NOMO-1 treated with DMSO at 0.1 percent for 48 hours (cell line): ENCODE measurements around the gene GRAP.
"Not testable (repeated sequence)": the region's sequence is repeated elsewhere in the genome, so short reads cannot be mapped to it uniquely, and the experiment has no call there.

ENCODE experiments used
- DNase-seq: peaks from one replicate; lab custom pipeline; 2025; ENCODE audit not compliant: unreplicated experiment; lab: John Stamatoyannopoulos, UW

GRAP gene

GRCh38 chr17:19046782-19047375, at the start of gene GRAP:
Gene GRAP, minus strand, starts transcription at chr17:19046957. Its CDS starts 31 bp downstream, at chr17:19046926.
- not testable (repeated sequence) for DNase-seq

DNA sequence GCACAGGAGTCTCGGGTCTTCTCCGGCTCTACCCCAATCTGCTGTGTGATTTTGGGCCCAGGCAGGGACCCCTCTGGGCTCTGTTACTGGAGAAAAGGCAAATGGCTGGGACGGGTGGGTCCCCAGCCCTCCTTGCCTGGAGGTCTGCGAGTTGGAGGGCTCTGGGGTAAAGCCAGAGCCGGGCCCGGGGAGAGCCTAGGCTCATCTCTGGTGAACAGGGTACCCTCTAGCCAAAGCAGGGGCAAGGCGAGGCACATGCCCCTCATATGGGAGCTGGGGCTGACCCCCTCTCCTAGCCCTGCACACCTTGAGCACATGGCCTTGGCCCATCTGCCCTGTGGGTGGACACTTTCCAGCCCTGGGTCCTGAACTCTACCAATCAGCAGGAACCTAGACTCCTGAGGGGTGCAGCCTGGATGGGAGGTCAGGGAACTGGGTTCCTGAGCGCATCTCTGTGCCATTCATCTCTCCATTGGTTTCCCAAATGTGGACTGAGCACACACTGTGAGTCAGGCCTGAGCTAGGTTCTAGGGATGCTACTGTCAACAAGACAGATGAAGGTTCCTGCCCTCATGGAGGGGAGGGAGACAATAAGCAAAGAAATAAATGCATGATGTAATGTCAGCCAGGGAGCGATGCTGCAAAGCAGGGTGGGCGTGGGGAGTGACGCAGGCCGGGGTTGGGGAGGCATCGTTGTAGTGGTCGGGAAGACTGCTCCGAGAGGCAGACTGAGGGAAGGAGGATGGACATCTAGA, 47.1 kb upstream of the GRAP start:
- not testable (repeated sequence) for DNase-seq

DNA sequence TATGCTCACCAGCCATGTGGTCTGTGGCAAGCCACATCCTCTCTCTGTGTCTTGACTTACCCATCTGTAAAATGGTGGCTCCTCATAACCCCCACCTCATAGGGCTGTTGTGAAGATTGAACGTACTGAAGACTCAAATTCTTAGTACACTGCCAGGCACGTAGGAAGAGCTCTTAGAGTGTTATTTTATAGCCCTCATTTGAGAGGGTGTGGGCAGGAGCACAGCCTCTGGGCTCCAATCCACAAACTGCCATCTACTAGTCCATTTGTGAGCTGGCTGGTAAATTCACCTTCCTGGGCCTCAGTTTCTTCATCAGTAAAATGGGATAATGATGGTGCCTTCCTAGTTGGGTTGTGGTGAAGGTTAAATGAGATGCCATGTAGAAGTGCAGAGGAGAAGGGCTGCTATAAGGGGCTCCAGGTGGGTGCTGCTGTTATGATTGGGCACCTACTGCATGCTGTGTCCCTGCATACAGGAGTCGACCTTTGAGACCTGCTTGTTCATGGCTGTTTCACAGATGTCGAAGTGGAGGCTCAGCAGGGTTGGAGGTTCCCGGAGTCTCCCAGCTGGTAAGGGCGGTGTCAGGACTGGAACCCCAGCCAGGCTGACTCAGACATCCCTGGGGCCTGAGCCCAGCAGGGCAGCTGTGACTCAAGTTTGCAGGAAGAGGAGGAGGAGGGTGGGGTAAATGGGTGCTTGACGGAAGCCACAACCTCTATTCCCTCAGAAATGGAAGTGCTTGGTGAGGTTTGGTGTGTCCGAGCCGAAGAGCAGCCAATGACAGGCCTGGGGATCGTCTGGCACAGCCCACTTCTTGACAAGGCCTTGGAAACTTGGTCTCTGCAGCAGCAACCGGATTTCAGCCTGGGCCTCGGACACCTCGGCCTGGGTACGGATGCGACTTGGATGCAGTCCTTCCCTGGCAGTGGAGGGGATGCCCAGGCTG, 46.3 kb upstream of the GRAP start:
- DNase-seq, result not testable (repeated sequence)

- DNase-seq, result not testable (repeated sequence)
These were observed 43.5 kb upstream of the GRAP start for GRCh38 chr17:19090058-19090772.

- DNase-seq, result not testable (repeated sequence)
These were observed 42.3 kb upstream of the GRAP start for GRCh38 chr17:19088804-19089685.

DNA sequence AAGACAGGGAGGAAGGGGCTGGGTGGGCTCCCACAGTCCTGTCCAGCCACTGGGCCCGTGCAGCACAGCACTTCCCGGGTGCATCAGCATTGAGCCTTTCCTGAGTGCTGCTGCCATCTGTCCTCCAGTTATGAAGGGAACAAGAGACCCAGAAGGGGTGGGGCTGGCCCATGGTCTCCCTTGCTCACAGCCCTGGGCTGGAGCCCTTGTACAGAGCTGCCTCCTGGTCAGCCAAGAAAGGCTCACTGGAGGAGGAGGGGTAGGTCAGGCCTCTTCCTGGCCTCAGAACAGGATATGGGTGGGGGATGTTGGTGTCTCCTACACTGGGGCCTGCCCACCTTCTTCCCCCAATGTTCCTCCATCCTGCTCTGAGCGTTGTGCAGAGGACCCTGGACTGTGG, 30.6 kb upstream of the GRAP start:
- not testable (repeated sequence) for DNase-seq

- not testable (repeated sequence) for DNase-seq
These were observed 29.8 kb upstream of the GRAP start for GRCh38 chr17:19076398-19077192.

- not testable (repeated sequence) for DNase-seq
These were observed 23.8 kb upstream of the GRAP start for GRCh38 chr17:19070318-19071168.

DNA sequence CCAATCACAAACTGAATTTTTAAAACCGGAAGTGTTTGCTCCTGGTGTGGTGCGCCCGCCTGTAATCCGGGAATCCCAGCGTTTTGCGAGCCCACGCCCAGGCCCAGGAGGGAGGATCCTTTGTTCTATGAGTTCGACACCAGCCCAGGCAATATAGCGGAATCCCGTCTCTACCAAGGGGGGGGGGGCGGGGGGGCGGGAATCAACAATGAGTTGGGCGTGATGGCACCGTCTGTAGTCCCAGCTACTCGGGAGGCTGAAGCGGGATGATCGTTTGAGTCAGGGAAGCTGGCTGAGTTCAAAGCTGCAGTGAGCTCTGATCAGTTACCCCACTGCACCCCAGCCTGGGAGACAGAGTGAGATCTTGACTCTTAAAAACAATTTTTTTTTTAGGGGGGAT, 17.6 kb upstream of the GRAP start:
- DNase-seq, result not testable (repeated sequence)

DNA sequence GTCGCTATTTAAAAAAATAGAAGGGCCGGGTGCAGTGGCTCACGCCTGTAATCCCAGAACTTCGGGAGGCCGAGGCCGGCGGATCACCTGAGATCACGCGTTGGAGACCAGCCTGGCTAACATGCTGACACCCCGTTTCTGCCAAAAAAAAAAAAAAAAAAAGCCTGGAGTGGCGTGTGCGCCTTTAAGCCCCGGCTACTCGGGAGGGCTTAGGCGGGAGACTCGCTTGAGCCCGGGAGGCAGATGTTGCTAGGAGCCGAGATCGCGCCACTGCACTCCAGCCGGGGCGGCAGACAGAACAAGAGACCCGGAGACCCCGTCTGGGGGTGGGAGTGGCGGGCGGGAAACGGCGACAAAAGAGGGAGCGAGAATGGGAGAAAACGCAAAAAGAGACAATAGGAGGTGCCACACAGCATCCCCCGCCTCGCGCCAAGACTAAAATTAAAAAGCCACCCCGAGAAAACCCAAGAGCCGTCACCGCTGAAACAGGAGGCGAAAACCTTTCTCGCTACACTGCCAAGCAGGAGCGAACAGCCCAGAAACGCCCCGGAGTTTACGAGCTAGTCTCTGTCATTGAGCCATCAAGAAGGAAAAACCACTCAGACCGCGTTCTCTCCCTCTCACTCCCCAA, 16.7 kb upstream of the GRAP start:
- DNase-seq, result not testable (repeated sequence)

DNA sequence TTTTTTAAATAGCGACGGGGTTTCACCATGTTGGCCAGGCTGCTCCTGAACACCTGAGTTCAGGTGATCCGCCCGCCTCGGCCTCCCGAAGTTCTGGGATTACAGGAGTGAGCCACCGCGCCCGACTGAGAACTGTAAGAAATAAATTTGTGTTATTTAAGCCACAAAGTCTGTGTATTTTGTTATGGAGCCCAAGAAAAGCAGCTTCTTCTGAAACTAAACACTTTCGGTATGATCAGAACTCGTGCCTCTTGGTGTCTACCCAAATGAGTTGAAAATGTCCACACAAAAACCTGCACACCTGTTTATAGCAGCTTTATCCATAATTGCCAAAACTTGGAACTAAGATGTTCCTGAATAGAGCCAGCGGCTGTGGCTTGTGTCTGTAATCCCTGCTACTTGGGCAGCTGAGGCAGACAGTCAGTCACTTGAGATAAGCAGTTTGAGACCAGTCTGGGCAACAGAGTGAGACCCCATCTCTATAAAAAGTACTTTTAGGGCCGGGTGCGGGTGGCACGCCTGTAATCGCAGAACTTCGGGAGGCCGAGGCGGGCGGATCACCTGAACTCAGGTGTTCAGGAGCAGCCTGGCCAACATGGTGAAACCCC, 16.1 kb upstream of the GRAP start:
- DNase-seq, result not testable (repeated sequence)

- not testable (repeated sequence) for DNase-seq
These were observed 15.4 kb upstream of the GRAP start for GRCh38 chr17:19062009-19062717.

DNA sequence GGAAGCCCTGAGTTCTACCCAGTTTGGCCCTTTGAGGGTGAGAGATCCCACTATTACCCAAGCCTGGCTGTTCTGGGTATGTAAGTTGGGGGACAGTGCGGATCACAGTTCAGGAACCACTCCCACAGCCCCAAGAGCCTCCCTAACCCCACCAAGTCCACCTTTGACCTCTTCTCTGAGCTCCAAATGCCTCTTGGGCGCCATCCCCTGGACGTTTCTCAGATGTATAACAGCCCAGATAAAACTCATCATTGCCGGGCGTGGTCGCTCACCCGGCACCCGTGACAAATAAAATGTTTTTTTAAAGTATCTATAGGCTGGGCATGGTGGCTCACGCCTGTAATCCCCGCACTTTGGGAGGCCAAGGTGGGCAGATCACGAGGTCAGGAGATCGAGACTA, 8.7 kb upstream of the GRAP start:
- DNase-seq, result not testable (repeated sequence)

DNA sequence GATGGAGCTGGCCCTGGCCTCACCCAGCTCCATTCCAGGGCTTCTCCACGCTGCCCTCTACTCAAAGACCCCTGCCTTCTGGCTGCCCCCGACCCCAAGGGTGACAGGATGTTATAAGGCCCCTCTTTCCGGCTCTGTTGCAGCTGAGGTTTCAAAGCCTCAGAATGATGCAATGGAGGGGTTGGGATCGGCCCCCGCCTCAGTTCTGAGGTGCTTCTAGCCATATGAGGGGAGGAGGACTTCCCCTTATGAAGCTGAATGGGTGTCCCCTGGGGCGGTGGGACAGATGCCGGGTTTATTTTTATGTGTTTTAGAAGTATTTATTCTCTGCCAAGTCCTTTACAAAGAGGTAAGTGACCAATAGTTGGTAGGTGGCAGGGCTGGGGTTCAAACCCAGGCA, 2.1 kb upstream of the GRAP start:
- not testable (repeated sequence) for DNase-seq

DNA sequence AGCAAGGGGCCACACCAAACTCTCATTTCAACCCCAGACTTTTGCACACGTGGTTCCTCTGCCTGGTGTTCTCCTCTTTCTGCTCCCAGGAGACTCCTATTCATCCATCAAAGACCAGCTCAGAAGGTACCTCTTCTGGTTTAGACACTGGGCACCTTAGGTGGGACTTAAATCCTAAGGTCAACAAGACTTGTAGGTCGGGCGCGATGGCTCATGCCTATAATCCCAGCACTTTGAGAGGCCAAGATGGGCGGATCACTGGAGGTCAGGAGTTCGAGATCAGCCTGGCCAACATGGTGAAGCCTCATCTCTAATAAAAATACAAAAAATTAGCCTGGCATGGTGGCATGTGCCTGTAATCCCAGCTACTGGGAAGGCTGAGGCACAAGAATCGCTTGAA, 753 bp upstream of the GRAP start:
- DNase-seq, result not testable (repeated sequence)

- DNase-seq, result not testable (repeated sequence)
These were observed 2.1 kb downstream of the GRAP start for GRCh38 chr17:19044643-19045042.
